Fibroblast of lung (primary cell): Measurements from ENCODE around the gene B4GALT4.

Source experiments
- CTCF ChIP-seq, 2 donors: IDR thresholded peaks in 1 of 2; conservative IDR thresholded peaks in 1 of 2; 1 replicate in 1 of 2; 2 replicates in 1 of 2; pipeline ENCODE4 v1.5.1; 2011 to 2012; ENCODE audit warnings: low read length in 2 of 2, control low read depth in 1 of 2, inconsistent platforms in 1 of 2, low read depth in 1 of 2, mild to moderate bottlenecking in 1 of 2
- EZH2 ChIP-seq: IDR thresholded peaks from 2 replicates; pipeline ENCODE4 v1.5.1; 2012; ENCODE audit warnings: low read length, control low read depth, mild to moderate bottlenecking; ENCODE audit errors: missing control alignments

- TF ChIP-seq CTCF (conservative IDR thresholded peaks at IDR 0.05 in 1 of 2, IDR thresholded peaks at IDR 0.05 in 1 of 2; ENCODE audit: low read depth in 1 of 2, low read length in 2 of 2): no peak
- no peak for TF ChIP-seq EZH2
These were observed 33.2 kb downstream of the B4GALT4 start for GRCh38 chr3:119207512-119207875.
